Naive B cell (primary cell): ENCODE measurements around the gene LPXN. TPM values are rescaled to one million over a fixed set of nuclear protein-coding genes. Genes with fewer than 3 reads are reported as not detected.

Source experiments
- ATAC-seq, 2 donors: fragments of 150-1000 bp; cut with Tn5 transposase; 2 replicates each; pipeline ENCODE4 v1.10.0; 2021; ENCODE audit warnings: low read depth in 2 of 2, mild to moderate bottlenecking in 2 of 2, moderate library complexity in 2 of 2
- DNase-seq: peaks from one replicate; pipeline ENCODE4 v3.0.0; 2022
- H3K27ac Mint-ChIP-seq, 6 donors: one replicate each; pipeline ENCODE4 v1.8.0; 2020 to 2022; ENCODE audit warnings: mild to moderate bottlenecking in 6 of 6, mixed read lengths in 6 of 6, moderate library complexity in 5 of 6, inconsistent platforms in 2 of 6
- H3K27me3 Mint-ChIP-seq, 3 donors: one replicate each; pipeline ENCODE4 v1.8.0; 2021 to 2022; ENCODE audit warnings: mixed read lengths in 3 of 3, mild to moderate bottlenecking in 1 of 3
- H3K36me3 Mint-ChIP-seq, 2 donors: one replicate each; pipeline ENCODE4 v1.8.0; 2020 to 2022; ENCODE audit warnings: mixed read lengths in 2 of 2, inconsistent platforms in 1 of 2, mild to moderate bottlenecking in 1 of 2
- H3K4me1 Mint-ChIP-seq, 3 donors: one replicate each; pipeline ENCODE4 v1.8.0; 2020 to 2022; ENCODE audit warnings: mixed read lengths in 3 of 3, inconsistent platforms in 1 of 3, mild to moderate bottlenecking in 1 of 3, moderate library complexity in 1 of 3
- H3K4me3 Mint-ChIP-seq, 8 donors: one replicate each; pipeline ENCODE4 v1.8.0; 2020 to 2022; ENCODE audit warnings: mild to moderate bottlenecking in 8 of 8, mixed read lengths in 8 of 8, moderate library complexity in 8 of 8, inconsistent platforms in 2 of 8
- H3K9me3 Mint-ChIP-seq, 7 donors: one replicate each; pipeline ENCODE4 v1.8.0; 2020 to 2022; ENCODE audit warnings: mixed read lengths in 7 of 7, mild to moderate bottlenecking in 5 of 7, inconsistent platforms in 2 of 7, moderate library complexity in 1 of 7
- polyA plus RNA-seq, 6 donors: library from polyadenylated mRNA; unstranded; fragments of 300-500 nt; fragmentation: Illumina TruSeq; gene quantifications; one replicate each; pipeline ENCODE4 v1.2.3, GENCODE V29; 2021; ENCODE audit warnings: low read depth in 6 of 6

LPXN gene
- polyA plus RNA-seq, 6 donors from 2014 or later = 63.3 to 120 (median 85.8) TPM

DNA sequence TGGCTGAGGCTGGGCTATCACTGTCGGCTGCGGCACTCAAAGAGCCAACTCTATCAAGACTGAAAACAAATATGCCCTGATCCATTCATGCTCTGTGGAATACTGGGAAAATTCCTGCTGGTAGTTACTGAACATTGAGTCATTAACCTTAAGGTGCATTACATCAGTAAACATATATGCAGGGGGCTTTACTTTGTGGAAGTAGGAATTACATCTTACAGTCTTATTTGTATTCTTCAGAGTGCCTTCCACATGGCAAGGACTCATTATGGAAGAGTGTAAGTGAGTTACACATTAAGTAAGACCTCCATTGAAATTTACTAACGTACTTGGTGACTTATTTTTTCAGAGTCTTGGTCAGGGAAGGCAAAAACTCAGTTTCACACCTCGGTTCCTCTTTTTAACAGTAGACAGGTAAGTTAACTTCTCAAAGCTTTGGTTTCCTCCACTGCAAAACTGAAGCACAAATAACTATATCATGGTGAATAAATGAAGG lies 72.2 kb downstream of the LPXN start:
- Mint-ChIP-seq H3K27ac (peak overlapping the region in 2 of 6 donors; percentile 15 to 31), H3K9me3 (peaks cover 0 to 4% (median 0%) of the 10 kb centered on the region in 7 donors), H3K4me3 (no peak overlapping the region), H3K4me1 (peaks cover 11 to 16% (median 13%) of the 10 kb centered on the region in 3 donors), H3K36me3 (no peaks in the 10 kb centered on the region), H3K27me3 (no peaks in the 10 kb centered on the region)
- DNase-seq (no peak), ATAC-seq (no peak)

DNA sequence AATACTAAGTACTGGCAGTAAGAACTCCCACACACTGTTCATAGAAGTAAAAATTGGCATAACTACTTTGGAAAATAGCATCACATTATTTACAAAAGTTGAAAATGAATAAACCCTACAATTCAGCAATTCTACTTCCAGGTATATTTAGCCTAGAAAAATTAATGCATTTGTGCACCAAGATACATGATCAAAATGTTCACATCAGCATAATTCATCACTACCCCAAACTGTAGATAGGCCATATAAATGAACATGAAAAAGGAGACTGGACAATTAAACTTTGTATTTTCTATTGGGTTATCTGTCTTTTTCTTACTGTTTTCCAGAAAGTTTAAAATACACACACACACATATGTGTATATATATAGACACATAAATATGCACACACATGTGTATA lies 73.7 kb downstream of the LPXN start:
- ATAC-seq (no peak), DNase-seq (no peak)
- Mint-ChIP-seq H3K9me3 (no peaks in the 10 kb centered on the region), H3K4me1 (peaks cover 7 to 11% (median 7%) of the 10 kb centered on the region in 3 donors), H3K4me3 (no peak overlapping the region), H3K36me3 (no peaks in the 10 kb centered on the region), H3K27ac (no peak overlapping the region), H3K27me3 (no peaks in the 10 kb centered on the region)

GRCh38 chr11:58498464-58498863 lies 77.2 kb downstream of the LPXN start:
- ATAC-seq (no peak), DNase-seq (no peak)
- peaks cover 0 to 4% (median 2%) of the 10 kb centered on the region in 3 donors for H3K4me1 Mint-ChIP-seq
- no peaks in the 10 kb centered on the region for H3K36me3 Mint-ChIP-seq
- H3K27me3 Mint-ChIP-seq = no peaks in the 10 kb centered on the region
- H3K27ac Mint-ChIP-seq = no peak overlapping the region
- H3K9me3 Mint-ChIP-seq = no peaks in the 10 kb centered on the region
- no peak overlapping the region for H3K4me3 Mint-ChIP-seq

DNA sequence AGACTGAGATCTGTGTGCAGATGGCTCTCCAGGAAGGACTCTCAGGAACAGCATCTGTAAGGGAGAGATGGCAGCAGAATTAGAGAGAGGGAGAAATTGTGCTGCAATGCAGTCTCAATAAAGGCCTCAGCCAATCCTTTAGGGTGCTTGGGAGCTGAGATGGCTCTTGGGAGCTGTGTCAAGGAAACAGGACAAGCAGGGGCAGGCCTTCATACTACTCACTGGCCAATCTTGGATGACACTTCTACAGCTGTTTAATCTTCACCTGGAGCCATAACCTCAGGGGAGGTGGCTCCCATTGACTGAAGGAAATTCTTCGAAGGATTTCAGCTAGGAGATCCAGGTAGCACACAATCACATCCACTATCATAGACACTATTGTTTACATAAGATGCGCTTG lies 77.7 kb downstream of the LPXN start:
- no peak overlapping the region for H3K27ac Mint-ChIP-seq
- H3K4me1 Mint-ChIP-seq = no peaks in the 10 kb centered on the region
- H3K27me3 Mint-ChIP-seq = no peaks in the 10 kb centered on the region
- no peaks in the 10 kb centered on the region for H3K9me3 Mint-ChIP-seq
- H3K36me3 Mint-ChIP-seq = no peaks in the 10 kb centered on the region
- ATAC-seq = no peak
- H3K4me3 Mint-ChIP-seq = no peak overlapping the region
- no peak for DNase-seq

GRCh38 chr11:58495906-58496305 lies 79.8 kb downstream of the LPXN start:
- Mint-ChIP-seq H3K9me3 (no peaks in the 10 kb centered on the region), H3K36me3 (no peaks in the 10 kb centered on the region), H3K4me1 (no peaks in the 10 kb centered on the region), H3K4me3 (no peak overlapping the region), H3K27ac (no peak overlapping the region), H3K27me3 (no peaks in the 10 kb centered on the region)
- DNase-seq (no peak), ATAC-seq (no peak)

GRCh38 chr11:58494101-58494500 lies 81.6 kb downstream of the LPXN start:
- DNase-seq (no peak), ATAC-seq (no peak)
- Mint-ChIP-seq H3K9me3 (no peaks in the 10 kb centered on the region), H3K4me1 (no peaks in the 10 kb centered on the region), H3K36me3 (no peaks in the 10 kb centered on the region), H3K27ac (no peak overlapping the region), H3K27me3 (no peaks in the 10 kb centered on the region), H3K4me3 (no peak overlapping the region)

GRCh38 chr11:58493676-58494075 lies 82.0 kb downstream of the LPXN start:
- H3K9me3 Mint-ChIP-seq = no peaks in the 10 kb centered on the region
- no peak overlapping the region for H3K4me3 Mint-ChIP-seq
- DNase-seq (no peak), ATAC-seq (no peak)
- no peaks in the 10 kb centered on the region for H3K36me3 Mint-ChIP-seq
- H3K27ac Mint-ChIP-seq = no peak overlapping the region
- H3K4me1 Mint-ChIP-seq = no peaks in the 10 kb centered on the region
- no peaks in the 10 kb centered on the region for H3K27me3 Mint-ChIP-seq

DNA sequence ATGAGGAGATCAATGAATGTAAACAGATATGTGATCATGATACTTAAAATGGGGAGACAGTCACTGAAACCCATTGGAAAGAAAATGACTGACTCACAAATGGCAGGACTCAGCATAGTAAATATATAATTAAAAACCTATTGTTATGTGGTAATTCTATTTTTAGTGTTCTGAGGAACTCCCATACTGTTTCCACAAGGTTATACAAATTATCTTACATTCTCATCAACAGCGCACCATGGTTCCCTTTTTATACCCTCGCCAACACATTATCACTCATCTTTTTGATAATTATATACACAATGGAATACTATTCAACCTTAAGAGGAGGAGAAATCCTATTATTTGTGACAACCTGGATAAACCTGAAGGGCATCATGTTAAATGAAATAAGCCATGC lies 84.8 kb downstream of the LPXN start:
- DNase-seq (no peak), ATAC-seq (no peak)
- Mint-ChIP-seq H3K9me3 (no peaks in the 10 kb centered on the region), H3K27me3 (no peaks in the 10 kb centered on the region), H3K4me3 (no peak overlapping the region), H3K27ac (no peak overlapping the region), H3K4me1 (no peaks in the 10 kb centered on the region), H3K36me3 (no peaks in the 10 kb centered on the region)

DNA sequence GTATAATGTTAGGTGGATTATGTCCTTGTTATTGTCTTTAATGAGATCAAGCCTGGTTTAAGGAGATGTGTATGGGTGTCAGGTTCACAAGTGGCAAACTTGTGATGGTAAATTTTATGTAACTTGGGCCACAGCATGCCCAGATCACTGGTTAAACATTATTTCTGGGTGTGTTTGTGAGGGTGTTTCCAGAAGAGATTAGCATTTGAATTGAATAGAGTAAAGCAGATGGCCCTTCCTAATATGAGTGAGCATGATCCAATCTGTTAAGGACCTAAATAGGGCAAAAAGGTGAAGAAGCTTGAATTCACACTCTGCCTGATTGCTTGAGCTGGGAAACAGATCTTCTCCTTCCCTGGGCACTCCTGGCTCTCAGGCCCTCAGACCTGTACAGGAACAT lies 88.5 kb downstream of the LPXN start:
- no peak for DNase-seq
- ATAC-seq = no peak
- Mint-ChIP-seq H3K27me3 (peaks cover 0 to 21% (median 6%) of the 10 kb centered on the region in 3 donors), H3K27ac (no peak overlapping the region), H3K36me3 (no peaks in the 10 kb centered on the region), H3K4me1 (no peaks in the 10 kb centered on the region), H3K4me3 (no peak overlapping the region), H3K9me3 (no peaks in the 10 kb centered on the region)

DNA sequence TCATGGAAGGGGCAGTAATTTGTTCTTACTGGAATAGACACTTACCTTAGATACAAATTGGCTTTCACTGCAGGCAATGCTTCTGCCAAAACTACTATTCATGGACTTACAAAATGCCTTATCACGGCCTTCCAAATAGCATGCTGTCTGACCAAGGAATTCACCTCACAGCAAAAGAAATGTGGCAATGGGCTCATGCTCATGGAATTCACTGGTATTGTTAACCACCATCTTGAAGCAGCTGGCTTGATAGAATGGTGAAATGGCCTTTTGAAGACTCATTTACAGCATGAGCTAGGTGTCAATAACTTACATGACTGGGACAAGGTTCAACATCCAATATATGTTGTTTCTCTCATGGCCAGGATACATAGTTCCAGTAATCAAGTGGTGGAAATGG lies 89.7 kb downstream of the LPXN start:
- DNase-seq = no peak
- H3K36me3 Mint-ChIP-seq = no peaks in the 10 kb centered on the region
- H3K9me3 Mint-ChIP-seq = no peaks in the 10 kb centered on the region
- no peak overlapping the region for H3K4me3 Mint-ChIP-seq
- peaks cover 0 to 23% (median 8%) of the 10 kb centered on the region in 3 donors for H3K27me3 Mint-ChIP-seq
- ATAC-seq = no peak
- no peaks in the 10 kb centered on the region for H3K4me1 Mint-ChIP-seq
- no peak overlapping the region for H3K27ac Mint-ChIP-seq

Other genes starting within 250 kb of the LPXN start
- gene OR5B17, start 216.8 kb downstream of the LPXN start, polyA plus RNA-seq = not detected
- not detected for gene OR5B3, start 169.0 kb downstream of the LPXN start, polyA plus RNA-seq
- not detected for gene OR5B2, start 147.7 kb downstream of the LPXN start, polyA plus RNA-seq
- gene OR5B12, start 133.6 kb downstream of the LPXN start, polyA plus RNA-seq = not detected
- not detected for gene OR5B21, start 67.8 kb downstream of the LPXN start, polyA plus RNA-seq
- 10 to 100 TPM in 1 of 6 donors, 1 to 10 TPM in 5; 5.4 to 12.4 (median 8.1) TPM for gene ZFP91, start 3.2 kb upstream of the LPXN start, polyA plus RNA-seq
- gene CNTF, start 46.8 kb upstream of the LPXN start, polyA plus RNA-seq = under 1 TPM in 3 of 6 donors, not detected in 3; 0.15 to 0.35 (median 0.28) TPM
- not detected for gene GLYAT, start 156.1 kb upstream of the LPXN start, polyA plus RNA-seq